Lower leg skin (tissue), 3 donors: Measurements from ENCODE around the gene IFRD2.

Source experiments
- POLR2A ChIP-seq, 2 donors: fragments of 450-650 bp; IDR thresholded peaks; one replicate each; pipeline ENCODE4 v1.6.1; 2016 to 2017; ENCODE audit warnings: antibody characterized with exemption in 2 of 2, mild to moderate bottlenecking in 1 of 2, moderate library complexity in 1 of 2
- TF ChIP-seq, protein P1 (sequence below), 3 donors: fragments of 450-650 bp; IDR thresholded peaks; one replicate each; pipeline ENCODE4 v1.5.1; 2016; ENCODE audit warnings: antibody characterized with exemption in 3 of 3, mild to moderate bottlenecking in 3 of 3, moderate library complexity in 2 of 3

DNA sequence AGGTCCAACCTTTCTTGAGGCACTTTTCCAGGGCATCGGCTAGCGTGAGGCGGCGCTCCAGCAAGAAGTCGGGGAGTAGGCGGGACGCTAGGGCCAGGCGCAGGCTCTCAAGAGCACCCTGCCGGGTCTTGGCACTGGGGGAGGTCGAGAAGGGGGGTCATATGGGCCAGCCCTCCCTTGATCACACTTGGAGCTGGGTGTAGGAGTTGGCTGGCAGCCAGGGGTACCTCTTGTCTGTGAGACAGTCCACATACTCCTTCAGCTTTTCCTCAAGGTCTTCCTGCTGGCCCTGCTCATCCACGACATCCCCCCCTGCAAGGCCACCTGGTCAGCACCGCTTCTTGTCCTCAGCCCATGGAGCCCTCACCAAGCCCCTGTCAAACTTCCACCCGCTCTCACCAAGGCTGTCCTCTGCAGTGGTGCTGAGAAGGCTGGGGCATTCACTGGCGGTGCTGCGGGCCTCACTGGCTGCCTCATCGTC is 2.0 kb downstream of the IFRD2 start:
- TF ChIP-seq, protein P1, sequence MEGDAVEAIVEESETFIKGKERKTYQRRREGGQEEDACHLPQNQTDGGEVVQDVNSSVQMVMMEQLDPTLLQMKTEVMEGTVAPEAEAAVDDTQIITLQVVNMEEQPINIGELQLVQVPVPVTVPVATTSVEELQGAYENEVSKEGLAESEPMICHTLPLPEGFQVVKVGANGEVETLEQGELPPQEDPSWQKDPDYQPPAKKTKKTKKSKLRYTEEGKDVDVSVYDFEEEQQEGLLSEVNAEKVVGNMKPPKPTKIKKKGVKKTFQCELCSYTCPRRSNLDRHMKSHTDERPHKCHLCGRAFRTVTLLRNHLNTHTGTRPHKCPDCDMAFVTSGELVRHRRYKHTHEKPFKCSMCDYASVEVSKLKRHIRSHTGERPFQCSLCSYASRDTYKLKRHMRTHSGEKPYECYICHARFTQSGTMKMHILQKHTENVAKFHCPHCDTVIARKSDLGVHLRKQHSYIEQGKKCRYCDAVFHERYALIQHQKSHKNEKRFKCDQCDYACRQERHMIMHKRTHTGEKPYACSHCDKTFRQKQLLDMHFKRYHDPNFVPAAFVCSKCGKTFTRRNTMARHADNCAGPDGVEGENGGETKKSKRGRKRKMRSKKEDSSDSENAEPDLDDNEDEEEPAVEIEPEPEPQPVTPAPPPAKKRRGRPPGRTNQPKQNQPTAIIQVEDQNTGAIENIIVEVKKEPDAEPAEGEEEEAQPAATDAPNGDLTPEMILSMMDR (IDR thresholded peaks at IDR 0.05): no peak
- no peak for TF ChIP-seq POLR2A (IDR thresholded peaks at IDR 0.05)
